GM12801 (cell line): ENCODE data around the gene NQO2.

Source experiments
- TF ChIP-seq, protein P1 (sequence below): IDR thresholded peaks from one replicate; pipeline ENCODE4 v1.5.1; 2011; ENCODE audit warnings: control low read depth; ENCODE audit not compliant: insufficient read length; ENCODE audit errors: extremely low read depth

Gene NQO2

DNA sequence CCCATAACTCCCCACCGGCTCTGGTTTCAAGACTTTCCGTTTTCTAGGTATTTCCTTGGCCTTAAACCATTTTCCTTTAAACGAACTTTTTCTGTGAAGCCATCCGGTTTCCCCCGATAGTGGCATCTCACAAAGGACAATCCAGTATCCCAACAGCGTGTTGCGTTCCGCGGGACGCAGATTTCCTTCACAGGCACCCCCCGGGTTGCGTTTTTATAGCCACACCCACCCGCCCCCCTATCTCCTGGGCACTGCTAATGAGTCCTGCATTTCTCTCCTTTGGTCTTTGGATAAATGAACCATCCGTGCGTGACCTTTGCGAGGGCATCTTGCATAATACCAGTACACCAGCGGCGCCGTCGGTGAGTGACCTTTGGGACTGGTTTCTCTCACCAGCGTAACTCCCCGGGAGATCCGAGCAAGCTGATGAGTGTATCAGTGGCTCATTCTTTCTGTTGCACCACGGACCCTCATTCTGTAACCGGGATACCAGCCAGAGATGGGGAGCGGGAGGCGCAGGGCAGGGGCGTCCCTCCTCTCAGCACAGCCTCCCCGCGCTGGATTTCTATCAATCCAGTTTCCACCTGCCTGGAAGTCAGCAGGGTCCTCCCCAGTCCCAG is 586 bp upstream of the NQO2 start:
- TF ChIP-seq, protein P1, sequence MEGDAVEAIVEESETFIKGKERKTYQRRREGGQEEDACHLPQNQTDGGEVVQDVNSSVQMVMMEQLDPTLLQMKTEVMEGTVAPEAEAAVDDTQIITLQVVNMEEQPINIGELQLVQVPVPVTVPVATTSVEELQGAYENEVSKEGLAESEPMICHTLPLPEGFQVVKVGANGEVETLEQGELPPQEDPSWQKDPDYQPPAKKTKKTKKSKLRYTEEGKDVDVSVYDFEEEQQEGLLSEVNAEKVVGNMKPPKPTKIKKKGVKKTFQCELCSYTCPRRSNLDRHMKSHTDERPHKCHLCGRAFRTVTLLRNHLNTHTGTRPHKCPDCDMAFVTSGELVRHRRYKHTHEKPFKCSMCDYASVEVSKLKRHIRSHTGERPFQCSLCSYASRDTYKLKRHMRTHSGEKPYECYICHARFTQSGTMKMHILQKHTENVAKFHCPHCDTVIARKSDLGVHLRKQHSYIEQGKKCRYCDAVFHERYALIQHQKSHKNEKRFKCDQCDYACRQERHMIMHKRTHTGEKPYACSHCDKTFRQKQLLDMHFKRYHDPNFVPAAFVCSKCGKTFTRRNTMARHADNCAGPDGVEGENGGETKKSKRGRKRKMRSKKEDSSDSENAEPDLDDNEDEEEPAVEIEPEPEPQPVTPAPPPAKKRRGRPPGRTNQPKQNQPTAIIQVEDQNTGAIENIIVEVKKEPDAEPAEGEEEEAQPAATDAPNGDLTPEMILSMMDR: no peak

DNA sequence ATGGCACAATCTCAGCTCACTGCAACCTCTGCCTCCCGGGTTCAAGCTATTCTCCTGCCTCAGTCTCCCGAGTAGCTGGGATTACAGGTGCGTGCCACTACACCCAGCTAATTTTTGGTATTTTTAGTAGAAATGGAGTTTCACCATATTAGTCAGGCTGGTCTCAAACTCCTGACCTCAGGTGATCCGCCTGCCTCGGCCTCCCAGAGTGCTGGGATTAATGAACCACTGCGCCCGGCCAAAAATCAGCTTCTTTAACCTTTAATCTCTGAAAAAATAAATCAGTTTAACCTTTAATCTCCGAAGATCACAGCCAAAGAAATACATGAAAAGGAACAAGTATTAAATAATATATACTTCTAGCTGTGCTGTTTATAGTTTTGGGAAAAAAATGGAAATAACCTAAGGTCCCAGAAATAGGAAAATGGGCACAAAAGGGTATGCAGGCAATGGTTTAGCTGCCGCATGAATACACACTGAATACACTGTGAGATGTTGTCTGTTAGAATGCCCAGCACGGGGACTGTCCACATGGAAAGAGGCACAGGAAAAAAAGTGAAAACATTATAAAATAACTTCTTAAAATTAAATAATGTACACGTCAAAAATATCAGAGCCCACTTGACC is 1.6 kb downstream of the NQO2 start:
- TF ChIP-seq, protein P1: no peak

DNA sequence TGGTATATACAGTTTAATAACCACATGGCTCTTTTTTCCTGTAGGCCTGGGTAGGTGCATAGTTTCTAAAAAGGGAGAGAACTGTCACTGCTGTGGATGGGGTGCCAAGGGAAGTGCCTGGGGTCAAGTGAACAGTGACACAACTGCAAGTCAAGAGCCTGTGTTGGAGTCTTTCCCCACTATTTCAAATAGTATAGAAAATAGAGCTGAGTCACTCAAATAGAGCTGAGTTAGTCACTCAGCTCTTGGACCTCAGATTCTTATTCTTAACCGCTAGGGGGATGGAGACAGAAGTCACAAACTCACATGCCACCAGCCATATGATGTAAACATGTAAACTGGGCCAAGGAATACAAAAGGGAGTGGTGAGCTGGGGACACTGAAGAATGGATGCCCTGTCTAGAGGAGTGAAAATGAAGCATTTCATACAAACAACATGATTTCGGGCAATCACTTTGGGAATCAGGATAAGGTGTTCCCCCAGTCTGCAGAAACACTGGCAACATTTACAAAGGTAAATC is 2.1 kb downstream of the NQO2 start:
- TF ChIP-seq, protein P1: no peak

DNA sequence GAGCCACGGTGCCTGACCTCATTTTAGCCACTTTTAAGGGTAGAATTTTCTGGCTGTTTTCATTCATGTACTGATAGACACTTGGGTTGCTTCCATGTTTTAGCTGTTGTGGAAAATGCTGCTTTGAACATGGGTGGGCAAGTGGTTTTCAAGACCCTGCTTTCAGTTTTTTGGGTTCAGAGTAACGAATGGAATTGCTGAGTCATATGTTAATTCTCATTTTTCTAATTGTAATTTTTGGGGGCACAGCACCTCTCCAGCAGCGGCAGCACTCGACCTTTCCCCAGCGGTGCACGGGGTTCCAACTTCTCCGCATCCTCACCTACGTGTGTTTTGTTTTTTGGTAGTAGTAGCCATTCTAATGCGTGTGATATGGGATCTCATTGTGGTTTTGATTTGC is 5.4 kb downstream of the NQO2 start:
- TF ChIP-seq, protein P1: no peak

DNA sequence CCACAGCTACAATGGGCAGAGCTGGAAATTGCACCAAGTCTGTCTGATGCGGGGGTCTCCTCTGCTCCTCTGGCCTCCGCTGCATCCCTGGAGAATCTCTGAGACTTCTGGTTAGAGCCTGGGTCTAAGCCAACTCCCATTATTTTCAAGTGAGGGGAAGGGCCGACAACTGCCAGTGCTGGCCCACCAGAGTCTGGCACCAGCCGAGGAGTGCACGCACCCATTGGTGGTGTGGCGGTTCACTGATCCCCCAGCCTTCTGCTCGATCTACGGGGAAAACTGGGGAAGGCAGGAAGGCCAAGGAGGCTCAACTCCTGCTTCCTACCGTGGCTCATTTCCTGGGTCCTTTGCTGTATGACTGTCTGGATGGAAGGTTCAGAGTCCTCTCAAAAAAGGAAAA is 6.2 kb downstream of the NQO2 start:
- TF ChIP-seq, protein P1: no peak

DNA sequence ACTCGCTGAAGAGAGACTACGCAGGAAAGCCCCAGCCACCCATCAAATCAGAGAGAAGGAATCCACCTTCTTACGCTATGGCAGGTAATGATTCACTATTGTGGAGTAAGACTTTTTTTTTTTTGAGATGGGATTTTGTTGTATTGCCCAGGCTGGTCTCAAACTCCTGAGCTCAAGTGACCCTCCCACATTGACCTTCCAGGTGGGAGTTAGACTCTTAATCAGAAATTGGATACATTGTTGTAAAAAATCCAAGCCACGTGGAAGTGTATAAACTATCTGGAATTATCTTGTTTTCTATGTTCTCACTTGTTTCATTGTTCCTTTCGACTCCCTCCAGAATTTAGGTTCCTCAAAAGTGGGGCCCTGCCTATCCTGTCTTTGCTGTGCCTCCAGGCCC is 6.8 kb downstream of the NQO2 start:
- TF ChIP-seq, protein P1: no peak

DNA sequence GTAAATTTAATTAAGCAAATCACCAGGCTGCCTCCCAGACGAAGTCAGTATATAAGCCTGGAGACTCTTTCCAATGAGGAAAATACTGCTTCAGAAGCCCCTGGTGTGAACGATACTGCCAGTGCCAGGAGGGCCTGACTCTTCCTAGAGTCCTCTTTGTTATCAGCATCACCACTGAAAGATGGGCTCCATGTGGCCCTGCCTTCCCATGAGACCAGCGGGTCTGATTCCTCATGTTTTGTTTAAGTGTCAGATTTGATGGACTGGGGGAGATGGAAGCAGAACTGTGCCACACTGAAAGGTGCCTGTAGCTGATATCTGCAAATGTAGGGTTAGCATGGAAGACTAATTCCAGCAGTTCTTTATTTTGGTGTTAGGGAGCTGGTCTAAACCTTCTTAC is 7.9 kb downstream of the NQO2 start:
- TF ChIP-seq, protein P1: no peak
